K562 (cell line): ENCODE data around the gene LOXL3. TPM values are rescaled to one million over a fixed set of nuclear protein-coding genes. Genes with fewer than 3 reads are reported as not detected.

ENCODE experiments used
- ARNT ChIP-seq, 2 experiments: fragments of 450-650 bp; IDR thresholded peaks; 2 replicates each; pipeline ENCODE4 v1.6.1; 2016; ENCODE audit warnings: mild to moderate bottlenecking in 1 of 2
- BACH1 ChIP-seq: fragments of 200-800 bp; sonication (Bioruptor generic); IDR thresholded peaks from 2 replicates; pipeline ENCODE4 v1.6.1; 2016; ENCODE audit warnings: missing genetic modification characterization, missing compliant biosample characterization
- EP400 ChIP-seq: fragments of 450-650 bp; IDR thresholded peaks from 2 replicates; pipeline ENCODE4 v1.6.1; 2017; ENCODE audit warnings: antibody characterized with exemption, mild to moderate bottlenecking, moderate library complexity
- ETS2 ChIP-seq: IDR thresholded peaks from 2 replicates; pipeline ENCODE4 v1.6.1; 2016; ENCODE audit warnings: borderline replicate concordance, missing genetic modification characterization, mild to moderate bottlenecking, moderate library complexity, missing compliant biosample characterization; ENCODE audit not compliant: poor library complexity, severe bottlenecking
- FOXP1 ChIP-seq: sonication (generic); formaldehyde crosslinking; IDR thresholded peaks from 2 replicates; pipeline ENCODE4 v1.8.0; 2022; ENCODE audit warnings: mild to moderate bottlenecking, missing genetic modification reagents
- L3MBTL2 ChIP-seq: fragments of 450-650 bp; IDR thresholded peaks from 2 replicates; pipeline ENCODE4 v1.6.1; 2016; ENCODE audit warnings: mild to moderate bottlenecking, moderate library complexity
- NFIC ChIP-seq: fragments of 450-650 bp; IDR thresholded peaks from 2 replicates; pipeline ENCODE4 v1.6.1; 2017; ENCODE audit warnings: mild to moderate bottlenecking, inconsistent platforms
- RBFOX2 ChIP-seq: fragments of 200-400 bp; formaldehyde crosslinking; IDR thresholded peaks from 2 replicates; pipeline ENCODE4 v1.6.1; 2017; ENCODE audit warnings: low read depth, mild to moderate bottlenecking, low read length, moderate library complexity
- RFX5 ChIP-seq: IDR thresholded peaks from 2 replicates; pipeline ENCODE4 v1.6.1; 2011; ENCODE audit warnings: low read depth, mild to moderate bottlenecking, improper control_type of control experiment, low read length
- SETDB1 ChIP-seq: IDR thresholded peaks from one replicate; pipeline ENCODE4 v1.6.1; 2012; ENCODE audit warnings: low read length, control low read depth, inconsistent platforms
- ZFPM2 ChIP-seq: fragments of 250-450 bp; sonication (Bioruptor Pico); IDR thresholded peaks from 2 replicates; pipeline ENCODE4 v1.5.1; 2022; ENCODE audit warnings: mild to moderate bottlenecking
- ZNF212 ChIP-seq: fragments of 450-650 bp; formaldehyde crosslinking; IDR thresholded peaks from 2 replicates; pipeline ENCODE4 v1.4.0; 2020; ENCODE audit warnings: mild to moderate bottlenecking
- polyA plus RNA-seq, 8 experiments: library from polyadenylated mRNA; depleted of rRNA in 4 of 8; stranded (reverse) in 5 of 8; unstranded in 3 of 8; fragments of >200 nt; fragmentation: Nextera tagmentation in 2 of 8; fragmentation: Illumina TruSeq in 1 of 8; extraction: Ambion mirVana in 2 of 8; extraction: Trizol in 1 of 8; gene quantifications; 2 replicates each; pipeline versions ENCODE4 v1.2.1 to v1.2.3, GENCODE V29; 2011 to 2014; ENCODE audit warnings: inconsistent platforms in 1 of 8, missing spikeins in 1 of 8
- total RNA-seq, 7 experiments: library from RNA; depleted of rRNA in 6 of 7; stranded (reverse); fragments of >200 nt in 6 of 7; fragmentation: Illumina TruSeq in 2 of 7; extraction: Trizol in 2 of 7; gene quantifications; 2 replicates each; pipeline versions ENCODE4 v1.2.1 to v1.2.3, GENCODE V29; 2011 to 2021; ENCODE audit warnings: low replicate concordance in 1 of 7
- TF ChIP-seq, protein P1 (sequence below): sonication (generic); formaldehyde crosslinking; IDR thresholded peaks from 2 replicates; pipeline ENCODE4 v1.9.0; 2022; ENCODE audit warnings: mild to moderate bottlenecking, missing genetic modification reagents
- TF ChIP-seq, protein P2 (sequence below): fragments of 250-450 bp; sonication (Bioruptor Pico); IDR thresholded peaks from 2 replicates; pipeline ENCODE4 v1.6.1; 2021; ENCODE audit warnings: mild to moderate bottlenecking
- TF ChIP-seq, protein P3 (sequence below): fragments of 450-650 bp; formaldehyde crosslinking; IDR thresholded peaks from 2 replicates; pipeline ENCODE4 v1.4.0; 2020; ENCODE audit warnings: mild to moderate bottlenecking, moderate library complexity
- TF ChIP-seq, protein P4 (sequence below): fragments of 200-800 bp; sonication (Bioruptor generic); IDR thresholded peaks from 2 replicates; pipeline ENCODE4 v1.6.1; 2017; ENCODE audit warnings: missing genetic modification characterization, missing compliant biosample characterization
- TF ChIP-seq, protein P5 (sequence below): fragments of 450-650 bp; IDR thresholded peaks from 2 replicates; pipeline ENCODE4 v1.6.1; 2016; ENCODE audit warnings: missing biosample characterization, missing genetic modification characterization
- TF ChIP-seq, protein P6 (sequence below): fragments of 450-650 bp; IDR thresholded peaks from 2 replicates; pipeline ENCODE4 v1.6.1; 2018; ENCODE audit not compliant: partially characterized antibody

Gene LOXL3
- total and polyA plus RNA-seq, 9 of the 15 experiments (the other 6 are each of a cell fraction or from before 2014, with no cell fraction given) = 0.22 to 0.99 (median 0.31) TPM

DNA sequence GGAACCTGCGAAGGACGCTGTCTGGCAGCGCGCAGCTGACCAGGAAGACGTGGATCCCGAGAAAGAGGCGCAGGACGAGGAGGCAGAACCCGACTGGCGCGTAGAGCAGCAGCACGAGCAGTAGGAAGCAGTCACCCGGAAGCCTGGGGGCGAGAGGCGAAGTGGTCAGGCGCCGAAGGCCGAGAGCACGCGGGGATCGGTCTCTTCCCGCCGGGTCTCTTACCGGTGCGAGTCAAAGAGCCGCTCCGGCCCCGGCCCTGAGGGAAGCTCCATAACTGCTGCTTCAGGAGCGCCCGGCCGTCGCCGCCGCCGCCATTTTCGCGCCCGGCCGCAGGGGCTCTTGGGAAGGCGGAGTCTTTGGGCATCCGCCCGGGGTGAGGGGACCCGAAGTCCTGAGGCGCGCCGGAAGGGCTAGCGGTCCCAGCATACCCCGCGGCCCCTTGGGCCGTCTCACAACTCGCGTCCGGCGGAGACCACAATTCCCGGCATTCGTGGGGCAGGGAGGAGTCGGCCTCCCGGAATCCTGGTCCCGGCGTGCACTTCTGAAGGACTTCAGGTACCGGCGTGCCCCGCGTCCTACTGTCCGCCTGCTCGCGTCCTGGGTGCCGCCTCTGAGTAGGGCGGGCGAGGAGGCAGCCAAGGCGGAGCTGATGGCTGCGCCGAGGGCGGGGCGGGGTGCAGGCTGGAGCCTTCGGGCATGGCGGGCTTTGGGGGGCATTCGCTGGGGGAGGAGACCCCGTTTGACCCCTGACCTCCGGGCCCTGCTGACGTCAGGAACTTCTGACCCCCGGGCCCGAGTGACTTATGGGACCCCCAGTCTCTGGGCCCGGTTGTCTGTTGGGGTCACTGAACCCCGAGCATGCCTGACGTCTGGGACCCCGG is 24.1 kb downstream of the LOXL3 start, which contains the start of the genes AUP1 and HTRA2 (continued):
- TF ChIP-seq, protein P1, sequence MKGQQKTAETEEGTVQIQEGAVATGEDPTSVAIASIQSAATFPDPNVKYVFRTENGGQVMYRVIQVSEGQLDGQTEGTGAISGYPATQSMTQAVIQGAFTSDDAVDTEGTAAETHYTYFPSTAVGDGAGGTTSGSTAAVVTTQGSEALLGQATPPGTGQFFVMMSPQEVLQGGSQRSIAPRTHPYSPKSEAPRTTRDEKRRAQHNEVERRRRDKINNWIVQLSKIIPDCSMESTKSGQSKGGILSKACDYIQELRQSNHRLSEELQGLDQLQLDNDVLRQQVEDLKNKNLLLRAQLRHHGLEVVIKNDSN (CRISPR knock-in tag) = no peak
- TF ChIP-seq, protein P2, sequence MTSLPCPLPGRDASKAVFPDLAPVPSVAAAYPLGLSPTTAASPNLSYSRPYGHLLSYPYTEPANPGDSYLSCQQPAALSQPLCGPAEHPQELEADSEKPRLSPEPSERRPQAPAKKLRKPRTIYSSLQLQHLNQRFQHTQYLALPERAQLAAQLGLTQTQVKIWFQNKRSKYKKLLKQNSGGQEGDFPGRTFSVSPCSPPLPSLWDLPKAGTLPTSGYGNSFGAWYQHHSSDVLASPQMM (CRISPR knock-in tag) = no peak
- peak; percentile 95 for TF ChIP-seq RBFOX2
- TF ChIP-seq, protein P3, sequence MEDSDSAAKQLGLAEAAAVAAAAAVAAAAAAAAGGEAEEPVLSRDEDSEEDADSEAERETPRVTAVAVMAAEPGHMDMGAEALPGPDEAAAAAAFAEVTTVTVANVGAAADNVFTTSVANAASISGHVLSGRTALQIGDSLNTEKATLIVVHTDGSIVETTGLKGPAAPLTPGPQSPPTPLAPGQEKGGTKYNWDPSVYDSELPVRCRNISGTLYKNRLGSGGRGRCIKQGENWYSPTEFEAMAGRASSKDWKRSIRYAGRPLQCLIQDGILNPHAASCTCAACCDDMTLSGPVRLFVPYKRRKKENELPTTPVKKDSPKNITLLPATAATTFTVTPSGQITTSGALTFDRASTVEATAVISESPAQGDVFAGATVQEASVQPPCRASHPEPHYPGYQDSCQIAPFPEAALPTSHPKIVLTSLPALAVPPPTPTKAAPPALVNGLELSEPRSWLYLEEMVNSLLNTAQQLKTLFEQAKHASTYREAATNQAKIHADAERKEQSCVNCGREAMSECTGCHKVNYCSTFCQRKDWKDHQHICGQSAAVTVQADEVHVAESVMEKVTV (CRISPR knock-in tag) = no peak
- TF ChIP-seq SETDB1 = peak; percentile 45
- no peak for TF ChIP-seq ZNF212
- TF ChIP-seq EP400 = peak; percentile 90
- no peak for TF ChIP-seq BACH1 (tag)
- peak; percentile 74 for TF ChIP-seq L3MBTL2
- TF ChIP-seq, protein P4, sequence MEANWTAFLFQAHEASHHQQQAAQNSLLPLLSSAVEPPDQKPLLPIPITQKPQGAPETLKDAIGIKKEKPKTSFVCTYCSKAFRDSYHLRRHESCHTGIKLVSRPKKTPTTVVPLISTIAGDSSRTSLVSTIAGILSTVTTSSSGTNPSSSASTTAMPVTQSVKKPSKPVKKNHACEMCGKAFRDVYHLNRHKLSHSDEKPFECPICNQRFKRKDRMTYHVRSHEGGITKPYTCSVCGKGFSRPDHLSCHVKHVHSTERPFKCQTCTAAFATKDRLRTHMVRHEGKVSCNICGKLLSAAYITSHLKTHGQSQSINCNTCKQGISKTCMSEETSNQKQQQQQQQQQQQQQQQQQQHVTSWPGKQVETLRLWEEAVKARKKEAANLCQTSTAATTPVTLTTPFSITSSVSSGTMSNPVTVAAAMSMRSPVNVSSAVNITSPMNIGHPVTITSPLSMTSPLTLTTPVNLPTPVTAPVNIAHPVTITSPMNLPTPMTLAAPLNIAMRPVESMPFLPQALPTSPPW (CRISPR knock-in tag) = peak; percentile 81
- TF ChIP-seq NFIC = peak; percentile 39
- no peak for TF ChIP-seq ZFPM2 (CRISPR knock-in tag)
- TF ChIP-seq RFX5 = no peak
- no peak for TF ChIP-seq ETS2 (tag)
- TF ChIP-seq ARNT (IDR thresholded peaks at IDR 0.05) = no peak; a peak in 1 of 4 replicates
- peak; percentile 74; the same call in 1 of the 2 replicates for TF ChIP-seq FOXP1 (CRISPR knock-in tag)
- TF ChIP-seq, protein P5, sequence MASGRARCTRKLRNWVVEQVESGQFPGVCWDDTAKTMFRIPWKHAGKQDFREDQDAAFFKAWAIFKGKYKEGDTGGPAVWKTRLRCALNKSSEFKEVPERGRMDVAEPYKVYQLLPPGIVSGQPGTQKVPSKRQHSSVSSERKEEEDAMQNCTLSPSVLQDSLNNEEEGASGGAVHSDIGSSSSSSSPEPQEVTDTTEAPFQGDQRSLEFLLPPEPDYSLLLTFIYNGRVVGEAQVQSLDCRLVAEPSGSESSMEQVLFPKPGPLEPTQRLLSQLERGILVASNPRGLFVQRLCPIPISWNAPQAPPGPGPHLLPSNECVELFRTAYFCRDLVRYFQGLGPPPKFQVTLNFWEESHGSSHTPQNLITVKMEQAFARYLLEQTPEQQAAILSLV (tag) = no peak
- TF ChIP-seq, protein P6, sequence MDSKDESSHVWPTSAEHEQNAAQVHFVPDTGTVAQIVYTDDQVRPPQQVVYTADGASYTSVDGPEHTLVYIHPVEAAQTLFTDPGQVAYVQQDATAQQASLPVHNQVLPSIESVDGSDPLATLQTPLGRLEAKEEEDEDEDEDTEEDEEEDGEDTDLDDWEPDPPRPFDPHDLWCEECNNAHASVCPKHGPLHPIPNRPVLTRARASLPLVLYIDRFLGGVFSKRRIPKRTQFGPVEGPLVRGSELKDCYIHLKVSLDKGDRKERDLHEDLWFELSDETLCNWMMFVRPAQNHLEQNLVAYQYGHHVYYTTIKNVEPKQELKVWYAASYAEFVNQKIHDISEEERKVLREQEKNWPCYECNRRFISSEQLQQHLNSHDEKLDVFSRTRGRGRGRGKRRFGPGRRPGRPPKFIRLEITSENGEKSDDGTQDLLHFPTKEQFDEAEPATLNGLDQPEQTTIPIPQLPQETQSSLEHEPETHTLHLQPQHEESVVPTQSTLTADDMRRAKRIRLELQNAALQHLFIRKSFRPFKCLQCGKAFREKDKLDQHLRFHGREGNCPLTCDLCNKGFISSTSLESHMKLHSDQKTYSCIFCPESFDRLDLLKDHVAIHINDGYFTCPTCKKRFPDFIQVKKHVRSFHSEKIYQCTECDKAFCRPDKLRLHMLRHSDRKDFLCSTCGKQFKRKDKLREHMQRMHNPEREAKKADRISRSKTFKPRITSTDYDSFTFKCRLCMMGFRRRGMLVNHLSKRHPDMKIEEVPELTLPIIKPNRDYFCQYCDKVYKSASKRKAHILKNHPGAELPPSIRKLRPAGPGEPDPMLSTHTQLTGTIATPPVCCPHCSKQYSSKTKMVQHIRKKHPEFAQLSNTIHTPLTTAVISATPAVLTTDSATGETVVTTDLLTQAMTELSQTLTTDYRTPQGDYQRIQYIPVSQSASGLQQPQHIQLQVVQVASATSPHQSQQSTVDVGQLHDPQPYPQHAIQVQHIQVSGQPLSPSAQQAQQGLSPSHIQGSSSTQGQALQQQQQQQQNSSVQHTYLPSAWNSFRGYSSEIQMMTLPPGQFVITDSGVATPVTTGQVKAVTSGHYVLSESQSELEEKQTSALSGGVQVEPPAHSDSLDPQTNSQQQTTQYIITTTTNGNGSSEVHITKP = peak; percentile 44
